ENCODE results near the gene PARL. TPM values are rescaled to one million over a fixed set of nuclear protein-coding genes. Genes with fewer than 3 reads are reported as not detected.

Gene PARL
- total and polyA plus RNA-seq, 2 of the 8 experiments (the other 6 are each of a cell fraction or from before 2014, with no cell fraction given) = 62.7 to 85.0 TPM

GRCh38 chr3:183812761-183813445 lies 71.8 kb downstream of the PARL start:
- Histone ChIP-seq H3K27me3 (replicated peaks in 1 of 4; ENCODE audit: control insufficient read depth in 3 of 4, extremely low read depth in 1 of 4, insufficient read depth in 3 of 4, low read length in 3 of 4) (no peaks in the 10 kb centered on the region), H3K56ac (replicated peaks; ENCODE audit: insufficient read length, low read depth, low read length) (no peak overlapping the region), H2BK120ac (replicated peaks; ENCODE audit: low read depth, low read length) (no peak overlapping the region), H4K91ac (replicated peaks; ENCODE audit: insufficient read length, low read length) (no peak overlapping the region), H2BK12ac (ENCODE audit: low read depth, low read length) (no peak overlapping the region), H2BK5ac (ENCODE audit: low read depth, low read length) (no peak overlapping the region), H3K4me3 (ENCODE audit: extremely low read depth in 1 of 4, insufficient read depth in 2 of 4, low read depth in 3 of 4, low read length in 4 of 4) (no peak overlapping the region), H4K20me1 (replicated peaks in 1 of 2; ENCODE audit: control insufficient read depth in 1 of 2, insufficient read depth in 2 of 2, low read length in 2 of 2) (peaks cover 0 to 3% of the 10 kb centered on the region in 2 experiments), H4K8ac (ENCODE audit: extremely low read depth, insufficient read depth, low read length) (no peak overlapping the region; the same call in 1 of the 2 replicates), H3K23ac (ENCODE audit: insufficient read length) (no peak overlapping the region), H3K4me2 (ENCODE audit: insufficient read depth in 1 of 2, low read depth in 2 of 2, low read length in 2 of 2) (no peak overlapping the region), H4K5ac (ENCODE audit: insufficient read length, low read depth, low read length) (no peak overlapping the region), H3K4ac (replicated peaks; ENCODE audit: insufficient read length, low read depth, low read length) (no peak overlapping the region), H3K4me1 (replicated peaks in 1 of 4; ENCODE audit: control insufficient read depth in 3 of 4, insufficient read depth in 4 of 4, low read length in 3 of 4) (no peaks in the 10 kb centered on the region), H3K9me3 (ENCODE audit: insufficient read depth in 2 of 2, low read depth in 1 of 2, low read length in 1 of 2) (no peaks in the 10 kb centered on the region), H2BK15ac (ENCODE audit: low read length) (no peak overlapping the region), H3K27ac (ENCODE audit: low read depth, low read length) (no peak overlapping the region), H3K79me1 (ENCODE audit: low read depth, low read length) (no peaks in the 10 kb centered on the region), H3K23me2 (ENCODE audit: low read depth, low read length) (no peaks in the 10 kb centered on the region), H3K79me2 (ENCODE audit: control insufficient read depth in 1 of 2, insufficient read depth in 2 of 2, low read length in 2 of 2) (no peaks in the 10 kb centered on the region), H3K36me3 (ENCODE audit: control insufficient read depth in 2 of 4, insufficient read depth in 4 of 4, low read length in 3 of 4) (peaks cover 8 to 40% (median 32%) of the 10 kb centered on the region in 4 experiments), H3K18ac (ENCODE audit: extremely low read depth, low read length) (no peak overlapping the region), H2AK5ac (ENCODE audit: low read depth, low read length) (no peak overlapping the region), H2AFZ (ENCODE audit: low read length) (no peak overlapping the region), H3K9ac (replicated peaks in 1 of 4; ENCODE audit: extremely low read depth in 1 of 4, low read depth in 3 of 4, low read length in 3 of 4) (no peak overlapping the region), H3K14ac (ENCODE audit: insufficient read length) (no peak overlapping the region), H2BK20ac (ENCODE audit: low read length) (no peak overlapping the region)
- ChIA-PET POLR2A (ENCODE audit: partially characterized antibody) (interaction anchor here (0.7 to 0.8 kb wide), 2 partner anchors 11 to 444 kb away, joined by 3 read pairs; no protein-coding TSS in a partner anchor), CTCF (ENCODE audit: partially characterized antibody) (interaction anchor here (1.0 to 1.2 kb wide), 2 partner anchors 10 kb away, joined by 3 to 5 read pairs; no protein-coding TSS in a partner anchor)
- DNase-seq (ENCODE audit: low read depth in 1 of 2, low spot score in 2 of 2) (no peak), FAIRE-seq (no peak)
- WGBS, 2 experiments (ENCODE audit: extremely low coverage in 1 of 2, insufficient coverage in 1 of 2, insufficient read length in 1 of 2, insufficient replicate concordance in 2 of 2, low coverage in 1 of 2, low lambda C conversion rate in 2 of 2, missing lambda C conversion rate in 1 of 2) = 94% methylated on average over 7 of the region's 8 CpGs; no CpG with 5 or more reads in 1 of the 2 experiments
- TF ChIP-seq PHF8 (conservative IDR thresholded peaks at IDR 0.05; ENCODE audit: low read depth, low read length) (no peak), POLR2A (IDR thresholded peaks at IDR 0.05; ENCODE audit: control extremely low read depth in 1 of 2, low read depth in 2 of 2, low read length in 2 of 2) (peak in 1 of 2 experiments; percentile 49; a peak in 2 of 3 replicates), GTF2F1 (IDR thresholded peaks at IDR 0.05; ENCODE audit: borderline replicate concordance, low read depth, low read length) (no peak), RBBP5 (IDR thresholded peaks at IDR 0.05; ENCODE audit: borderline replicate concordance, low read depth, low read length) (no peak), KDM5A (IDR thresholded peaks at IDR 0.05; ENCODE audit: low read length) (no peak), POLR2AphosphoS5 (IDR thresholded peaks at IDR 0.05; ENCODE audit: low read depth, low read length) (0 out of 2 replicates have a peak, but pooled peaks have one; percentile 46), TEAD4 (IDR thresholded peaks at IDR 0.05; ENCODE audit: low read depth, low read length) (no peak), YY1 (IDR thresholded peaks at IDR 0.05; ENCODE audit: low read depth, low read length) (no peak)

All from H1 (cell line).